ENCODE measurements around the gene PRDM1. TPM values are rescaled to one million over a fixed set of nuclear protein-coding genes. Genes with fewer than 3 reads are reported as not detected.

The PRDM1 gene
- total and polyA plus RNA-seq, 2 donors (not counting 1 experiment from before 2014, with no cell fraction given), result 2.8 to 5.4 TPM

DNA sequence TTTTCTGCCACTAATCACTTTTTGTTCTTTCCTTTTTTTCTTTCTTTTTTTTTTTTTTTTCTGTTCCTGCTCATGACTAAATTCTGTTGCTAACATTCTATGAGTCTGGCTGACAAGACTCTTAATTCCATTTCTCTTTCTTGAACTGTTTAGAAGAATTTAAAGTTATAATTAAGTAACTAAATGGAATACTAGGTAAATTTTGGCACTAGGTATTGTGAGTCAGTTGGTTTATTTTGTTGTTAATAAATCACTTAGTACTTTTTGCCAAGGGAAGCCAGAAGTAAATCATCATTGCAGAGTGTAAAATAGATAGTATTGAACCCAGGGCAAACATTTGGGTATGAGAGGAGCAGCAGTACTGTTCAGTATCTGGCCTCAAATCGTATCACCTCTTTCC, 42.0 kb upstream of the PRDM1 start:
- Histone ChIP-seq H3K9ac (ENCODE audit: insufficient read depth, low read length) (no peak overlapping the region), H3K36me3 (ENCODE audit: control insufficient read depth, insufficient read depth, low read length) (no peaks in the 10 kb centered on the region), H3K4me3 (replicated peaks in 1 of 4; ENCODE audit: control extremely low read depth in 1 of 4, insufficient read depth in 1 of 4, low read depth in 3 of 4, low read length in 4 of 4) (no peak overlapping the region), H3K4me1 (ENCODE audit: control insufficient read depth, extremely low read depth, insufficient read depth, low read length) (no peaks in the 10 kb centered on the region), H3K27me3 (ENCODE audit: control insufficient read depth, insufficient read depth, low read length) (no peaks in the 10 kb centered on the region), H4K20me1 (ENCODE audit: control insufficient read depth, extremely low read depth, insufficient read depth, low read length) (no peaks in the 10 kb centered on the region), H3K79me2 (ENCODE audit: control insufficient read depth, insufficient read depth, low read length) (no peaks in the 10 kb centered on the region), H2AFZ (ENCODE audit: low read length) (no peak overlapping the region), H3K27ac (ENCODE audit: insufficient read depth, low read length) (no peak overlapping the region), H3K9me3 (ENCODE audit: control insufficient read depth, insufficient read depth, low read depth, low read length) (no peaks in the 10 kb centered on the region), H3K4me2 (ENCODE audit: extremely low read depth, insufficient read depth, low read length) (no peak overlapping the region)
- DNase-seq (ENCODE audit: low read depth in 2 of 2), result no peak
- TF ChIP-seq, protein P1, sequence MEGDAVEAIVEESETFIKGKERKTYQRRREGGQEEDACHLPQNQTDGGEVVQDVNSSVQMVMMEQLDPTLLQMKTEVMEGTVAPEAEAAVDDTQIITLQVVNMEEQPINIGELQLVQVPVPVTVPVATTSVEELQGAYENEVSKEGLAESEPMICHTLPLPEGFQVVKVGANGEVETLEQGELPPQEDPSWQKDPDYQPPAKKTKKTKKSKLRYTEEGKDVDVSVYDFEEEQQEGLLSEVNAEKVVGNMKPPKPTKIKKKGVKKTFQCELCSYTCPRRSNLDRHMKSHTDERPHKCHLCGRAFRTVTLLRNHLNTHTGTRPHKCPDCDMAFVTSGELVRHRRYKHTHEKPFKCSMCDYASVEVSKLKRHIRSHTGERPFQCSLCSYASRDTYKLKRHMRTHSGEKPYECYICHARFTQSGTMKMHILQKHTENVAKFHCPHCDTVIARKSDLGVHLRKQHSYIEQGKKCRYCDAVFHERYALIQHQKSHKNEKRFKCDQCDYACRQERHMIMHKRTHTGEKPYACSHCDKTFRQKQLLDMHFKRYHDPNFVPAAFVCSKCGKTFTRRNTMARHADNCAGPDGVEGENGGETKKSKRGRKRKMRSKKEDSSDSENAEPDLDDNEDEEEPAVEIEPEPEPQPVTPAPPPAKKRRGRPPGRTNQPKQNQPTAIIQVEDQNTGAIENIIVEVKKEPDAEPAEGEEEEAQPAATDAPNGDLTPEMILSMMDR (conservative IDR thresholded peaks at IDR 0.05 in 1 of 2, IDR thresholded peaks at IDR 0.05 in 1 of 2; ENCODE audit: low read depth in 1 of 2, low read length in 2 of 2), result no peak
- no peak for TF ChIP-seq EZH2 (IDR thresholded peaks at IDR 0.05; ENCODE audit: low read length, missing control alignments)

DNA sequence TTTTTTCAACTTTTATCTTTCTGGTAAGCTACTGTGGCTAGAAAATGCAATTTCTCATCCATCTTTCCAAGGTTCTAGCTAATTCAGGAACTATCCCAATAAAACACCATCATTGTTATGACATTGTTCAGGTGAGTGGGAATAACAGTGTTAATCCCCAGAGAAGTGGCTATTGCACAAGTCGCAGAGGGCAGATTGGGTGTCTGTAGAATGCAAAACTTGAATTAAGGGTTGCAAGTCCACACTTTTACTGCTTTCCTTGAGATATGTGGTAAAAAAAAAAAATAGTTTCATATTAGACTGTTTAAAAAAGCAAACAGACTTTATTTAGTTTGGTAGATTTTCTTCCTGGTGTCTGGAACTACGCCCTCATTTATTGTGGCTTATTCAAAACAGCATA, 41.1 kb upstream of the PRDM1 start:
- no peak for TF ChIP-seq EZH2 (IDR thresholded peaks at IDR 0.05; ENCODE audit: low read length, missing control alignments)
- TF ChIP-seq, protein P1 (conservative IDR thresholded peaks at IDR 0.05 in 1 of 2, IDR thresholded peaks at IDR 0.05 in 1 of 2; ENCODE audit: low read depth in 1 of 2, low read length in 2 of 2), result no peak
- no peak overlapping the region for H3K9ac ChIP-seq (ENCODE audit: insufficient read depth, low read length)
- H3K9me3 ChIP-seq (ENCODE audit: control insufficient read depth, insufficient read depth, low read depth, low read length), result no peaks in the 10 kb centered on the region
- H4K20me1 ChIP-seq (ENCODE audit: control insufficient read depth, extremely low read depth, insufficient read depth, low read length), result no peaks in the 10 kb centered on the region
- H3K4me2 ChIP-seq (ENCODE audit: extremely low read depth, insufficient read depth, low read length), result no peak overlapping the region
- H3K79me2 ChIP-seq (ENCODE audit: control insufficient read depth, insufficient read depth, low read length), result no peaks in the 10 kb centered on the region
- H3K27ac ChIP-seq (ENCODE audit: insufficient read depth, low read length), result no peak overlapping the region
- H2AFZ ChIP-seq (ENCODE audit: low read length), result no peak overlapping the region
- no peaks in the 10 kb centered on the region for H3K36me3 ChIP-seq (ENCODE audit: control insufficient read depth, insufficient read depth, low read length)
- H3K4me1 ChIP-seq (ENCODE audit: control insufficient read depth, extremely low read depth, insufficient read depth, low read length), result no peaks in the 10 kb centered on the region
- H3K27me3 ChIP-seq (ENCODE audit: control insufficient read depth, insufficient read depth, low read length), result no peaks in the 10 kb centered on the region
- H3K4me3 ChIP-seq (replicated peaks in 1 of 4; ENCODE audit: control extremely low read depth in 1 of 4, insufficient read depth in 1 of 4, low read depth in 3 of 4, low read length in 4 of 4), result no peak overlapping the region
- no peak for DNase-seq (ENCODE audit: low read depth in 2 of 2)

DNA sequence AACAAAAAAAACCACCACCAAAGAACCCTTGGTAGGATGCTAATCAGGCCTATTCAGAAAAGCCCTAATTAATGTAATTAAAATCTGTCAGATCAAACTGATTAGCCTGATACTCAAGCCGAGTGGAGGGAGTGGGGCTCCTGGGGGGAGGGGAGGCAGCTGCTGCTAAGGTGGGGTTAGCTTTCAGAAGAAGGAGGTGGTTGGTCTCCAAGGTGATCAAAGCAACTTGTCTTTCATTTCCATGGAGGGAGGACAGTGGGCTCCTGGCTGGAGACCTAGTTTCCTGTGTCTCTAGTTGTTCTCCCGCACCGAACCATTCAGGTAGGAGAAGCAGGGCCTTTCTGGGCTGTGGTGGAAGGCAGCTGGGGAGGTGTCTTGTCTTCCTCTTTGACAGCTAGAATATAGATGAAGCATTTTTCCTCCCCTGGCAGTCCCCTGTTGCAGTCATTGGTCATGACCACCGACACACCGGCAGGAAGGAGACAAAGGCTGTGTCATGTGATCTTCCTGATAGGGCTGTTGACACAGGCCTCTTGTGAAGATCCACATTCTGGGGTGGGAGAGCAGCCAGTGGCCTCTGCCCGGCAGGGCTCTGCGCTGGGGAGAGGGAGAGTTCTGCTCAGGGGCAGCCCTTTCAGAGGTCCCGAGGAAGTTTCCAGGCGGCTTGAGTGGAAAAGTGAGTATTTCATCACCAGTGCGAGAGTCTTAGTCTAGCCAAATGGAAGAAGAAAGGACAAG, 39.9 kb upstream of the PRDM1 start:
- Histone ChIP-seq H3K4me2 (ENCODE audit: extremely low read depth, insufficient read depth, low read length) (no peak overlapping the region), H3K27me3 (ENCODE audit: control insufficient read depth, insufficient read depth, low read length) (no peaks in the 10 kb centered on the region), H4K20me1 (ENCODE audit: control insufficient read depth, extremely low read depth, insufficient read depth, low read length) (no peaks in the 10 kb centered on the region), H3K4me1 (ENCODE audit: control insufficient read depth, extremely low read depth, insufficient read depth, low read length) (no peaks in the 10 kb centered on the region), H2AFZ (ENCODE audit: low read length) (no peak overlapping the region), H3K4me3 (replicated peaks in 1 of 4; ENCODE audit: control extremely low read depth in 1 of 4, insufficient read depth in 1 of 4, low read depth in 3 of 4, low read length in 4 of 4) (no peak overlapping the region), H3K9ac (ENCODE audit: insufficient read depth, low read length) (no peak overlapping the region), H3K36me3 (ENCODE audit: control insufficient read depth, insufficient read depth, low read length) (no peaks in the 10 kb centered on the region), H3K79me2 (ENCODE audit: control insufficient read depth, insufficient read depth, low read length) (no peaks in the 10 kb centered on the region), H3K9me3 (ENCODE audit: control insufficient read depth, insufficient read depth, low read depth, low read length) (no peaks in the 10 kb centered on the region), H3K27ac (ENCODE audit: insufficient read depth, low read length) (no peak overlapping the region)
- DNase-seq (ENCODE audit: low read depth in 2 of 2), result no peak
- TF ChIP-seq, protein P1 (conservative IDR thresholded peaks at IDR 0.05 in 1 of 2, IDR thresholded peaks at IDR 0.05 in 1 of 2; ENCODE audit: low read depth in 1 of 2, low read length in 2 of 2), result no peak
- no peak for TF ChIP-seq EZH2 (IDR thresholded peaks at IDR 0.05; ENCODE audit: low read length, missing control alignments)
